Skeletal muscle tissue (tissue), 4 donors: Measurements from ENCODE around the gene CYP4F2. TPM values are rescaled to one million over a fixed set of nuclear protein-coding genes. Genes with fewer than 3 reads are reported as not detected.

ENCODE experiments used
- H3K27ac ChIP-seq: one replicate; pipeline ENCODE4 v1.7.0; 2013; ENCODE audit warnings: mild to moderate bottlenecking, low read depth, low read length, inconsistent platforms
- H3K27me3 ChIP-seq, 3 donors: one replicate each; pipeline ENCODE4 v1.7.0; 2013; ENCODE audit warnings: low read length in 3 of 3; ENCODE audit not compliant: control insufficient read depth in 3 of 3, insufficient read depth in 3 of 3
- H3K36me3 ChIP-seq, 3 donors: one replicate each; pipeline ENCODE4 v1.7.0; 2013; ENCODE audit warnings: low read length in 3 of 3; ENCODE audit not compliant: control insufficient read depth in 3 of 3, insufficient read depth in 3 of 3
- H3K4me1 ChIP-seq, 3 donors: one replicate each; pipeline ENCODE4 v1.7.0; 2013; ENCODE audit warnings: low read length in 3 of 3, mild to moderate bottlenecking in 3 of 3; ENCODE audit not compliant: control insufficient read depth in 3 of 3, insufficient read depth in 3 of 3
- H3K4me3 ChIP-seq, 3 donors: one replicate each; pipeline ENCODE4 v1.7.0; 2013; ENCODE audit warnings: low read length in 3 of 3
- H3K9ac ChIP-seq, 3 donors: one replicate each; pipeline ENCODE4 v1.7.0; 2013; ENCODE audit warnings: low read length in 3 of 3, mild to moderate bottlenecking in 3 of 3, moderate library complexity in 2 of 3, low read depth in 1 of 3
- H3K9me3 ChIP-seq, 3 donors: one replicate each; pipeline ENCODE4 v1.7.0; 2013; ENCODE audit warnings: low read length in 3 of 3; ENCODE audit not compliant: control insufficient read depth in 3 of 3
- total RNA-seq: library from RNA; depleted of rRNA; stranded (reverse); fragments of >200 nt; gene quantifications from one replicate; pipeline ENCODE4 v1.2.3, GENCODE V29; 2014
- donor health status: Osteomylitis.

The CYP4F2 gene
- total RNA-seq, 1 donor from 2014 or later: not detected

GRCh38 chr19:15928321-15928720 is 30.4 kb upstream of the CYP4F2 start:
- Histone ChIP-seq H3K9ac (no peak overlapping the region), H3K36me3 (no peaks in the 10 kb centered on the region), H3K4me3 (no peak overlapping the region), H3K4me1 (no peaks in the 10 kb centered on the region), H3K27ac (no peak overlapping the region), H3K9me3 (no peaks in the 10 kb centered on the region), H3K27me3 (peaks cover 11 to 38% (median 29%) of the 10 kb centered on the region in 3 donors)

- Histone ChIP-seq H3K4me3 (no peak overlapping the region), H3K27ac (no peak overlapping the region), H3K4me1 (no peaks in the 10 kb centered on the region), H3K27me3 (peaks cover 15 to 43% (median 29%) of the 10 kb centered on the region in 3 donors), H3K36me3 (no peaks in the 10 kb centered on the region), H3K9me3 (no peaks in the 10 kb centered on the region), H3K9ac (no peak overlapping the region)
Measured at GRCh38 chr19:15926484-15926883, 28.6 kb upstream of the CYP4F2 start.

- Histone ChIP-seq H3K36me3 (no peaks in the 10 kb centered on the region), H3K27ac (no peak overlapping the region), H3K27me3 (peaks cover 7 to 22% (median 11%) of the 10 kb centered on the region in 3 donors), H3K4me3 (no peak overlapping the region), H3K9ac (no peak overlapping the region), H3K9me3 (no peaks in the 10 kb centered on the region), H3K4me1 (no peaks in the 10 kb centered on the region)
Measured at GRCh38 chr19:15923702-15924101, 25.8 kb upstream of the CYP4F2 start.

- Histone ChIP-seq H3K4me3 (no peak overlapping the region), H3K9me3 (peaks cover 0 to 2% (median 0%) of the 10 kb centered on the region in 3 donors), H3K27me3 (peaks cover 0 to 8% (median 7%) of the 10 kb centered on the region in 3 donors), H3K4me1 (no peaks in the 10 kb centered on the region), H3K36me3 (no peaks in the 10 kb centered on the region), H3K9ac (no peak overlapping the region), H3K27ac (no peak overlapping the region)
Measured at GRCh38 chr19:15922021-15922420, 24.1 kb upstream of the CYP4F2 start.

- H3K4me1 ChIP-seq: no peaks in the 10 kb centered on the region
- H3K36me3 ChIP-seq: no peaks in the 10 kb centered on the region
- H3K4me3 ChIP-seq: no peak overlapping the region
- H3K27ac ChIP-seq: no peak overlapping the region
- H3K9me3 ChIP-seq: peaks cover 0 to 7% (median 0%) of the 10 kb centered on the region in 3 donors
- H3K9ac ChIP-seq: no peak overlapping the region
- H3K27me3 ChIP-seq: peaks cover 0 to 7% (median 5%) of the 10 kb centered on the region in 3 donors
Measured at GRCh38 chr19:15919243-15919642, 21.4 kb upstream of the CYP4F2 start.

- Histone ChIP-seq H3K36me3 (no peaks in the 10 kb centered on the region), H3K4me1 (no peaks in the 10 kb centered on the region), H3K27me3 (peaks cover 9 to 12% (median 11%) of the 10 kb centered on the region in 3 donors), H3K9ac (no peak overlapping the region), H3K4me3 (no peak overlapping the region), H3K27ac (no peak overlapping the region), H3K9me3 (peaks cover 0 to 7% (median 0%) of the 10 kb centered on the region in 3 donors)
Measured at GRCh38 chr19:15915109-15915508, 17.2 kb upstream of the CYP4F2 start.

GRCh38 chr19:15913830-15914229 is 16.0 kb upstream of the CYP4F2 start:
- no peak overlapping the region for H3K27ac ChIP-seq
- H3K9ac ChIP-seq: no peak overlapping the region
- H3K4me3 ChIP-seq: no peak overlapping the region
- H3K9me3 ChIP-seq: peaks cover 0 to 7% (median 0%) of the 10 kb centered on the region in 3 donors
- no peaks in the 10 kb centered on the region for H3K4me1 ChIP-seq
- H3K36me3 ChIP-seq: no peaks in the 10 kb centered on the region
- H3K27me3 ChIP-seq: peaks cover 9 to 12% (median 11%) of the 10 kb centered on the region in 3 donors

GRCh38 chr19:15913384-15913783 is 15.5 kb upstream of the CYP4F2 start:
- no peak overlapping the region for H3K27ac ChIP-seq
- H3K9ac ChIP-seq: no peak overlapping the region
- H3K4me1 ChIP-seq: no peaks in the 10 kb centered on the region
- H3K27me3 ChIP-seq: peaks cover 9 to 12% (median 11%) of the 10 kb centered on the region in 3 donors
- H3K36me3 ChIP-seq: no peaks in the 10 kb centered on the region
- H3K9me3 ChIP-seq: peaks cover 0 to 5% (median 0%) of the 10 kb centered on the region in 3 donors
- H3K4me3 ChIP-seq: no peak overlapping the region

- Histone ChIP-seq H3K9me3 (peaks cover 0 to 5% (median 0%) of the 10 kb centered on the region in 3 donors), H3K27me3 (peaks cover 9 to 12% (median 11%) of the 10 kb centered on the region in 3 donors), H3K4me1 (no peaks in the 10 kb centered on the region), H3K9ac (no peak overlapping the region), H3K4me3 (no peak overlapping the region), H3K36me3 (no peaks in the 10 kb centered on the region), H3K27ac (no peak overlapping the region)
Measured at GRCh38 chr19:15911599-15912235, 13.8 kb upstream of the CYP4F2 start.

- Histone ChIP-seq H3K27me3 (peaks cover 0 to 7% (median 3%) of the 10 kb centered on the region in 3 donors), H3K4me3 (no peak overlapping the region), H3K4me1 (no peaks in the 10 kb centered on the region), H3K27ac (no peak overlapping the region), H3K9me3 (no peaks in the 10 kb centered on the region), H3K9ac (no peak overlapping the region), H3K36me3 (no peaks in the 10 kb centered on the region)
Measured at GRCh38 chr19:15905026-15905425, 7.2 kb upstream of the CYP4F2 start.
